ENCODE measurements around the gene SPARC. TPM values are rescaled to one million over a fixed set of nuclear protein-coding genes. Genes with fewer than 3 reads are reported as not detected.

Gene SPARC
- total RNA-seq, 1 experiment from 2014 or later = not detected

DNA sequence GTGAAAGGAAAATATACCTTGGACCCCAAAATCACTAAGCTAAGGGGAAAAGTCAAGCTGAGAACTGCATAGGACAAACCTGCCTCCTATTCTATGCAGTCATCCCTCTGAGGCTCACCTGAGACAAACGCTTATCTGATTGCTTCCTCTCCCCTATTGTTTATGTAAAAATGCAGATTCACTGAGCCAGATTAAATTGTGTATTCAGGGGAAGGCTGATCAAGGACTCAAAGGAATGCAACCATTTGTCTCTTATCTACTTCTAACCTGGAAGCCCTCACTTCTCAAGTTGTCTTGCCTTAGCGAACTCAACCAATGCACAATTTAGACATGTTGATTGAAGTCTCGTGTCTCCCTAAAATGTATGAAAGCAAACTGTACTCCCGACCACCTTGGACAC lies 13.3 kb downstream of the SPARC start:
- Histone ChIP-seq H3K9ac (ENCODE audit: low read length) (no peak overlapping the region), H3K4me3 (ENCODE audit: low read length) (no peak overlapping the region), H3K27ac (ENCODE audit: low read length) (no peak overlapping the region), H3K4me2 (ENCODE audit: low read depth, low read length, poor library complexity, severe bottlenecking) (no peak overlapping the region), H4K20me1 (ENCODE audit: insufficient read depth, low read depth, low read length) (no peaks in the 10 kb centered on the region), H3K9me2 (replicated peaks; ENCODE audit: insufficient read depth, low read length) (no peaks in the 10 kb centered on the region), H3K27me3 (ENCODE audit: low read length) (no peaks in the 10 kb centered on the region; the same call in 1 of the 2 replicates), H3K4me1 (ENCODE audit: low read length) (no peaks in the 10 kb centered on the region), H3K36me3 (ENCODE audit: insufficient read depth, low read length) (no peaks in the 10 kb centered on the region), H3K9me3 (ENCODE audit: low read length) (no peaks in the 10 kb centered on the region), H2AFZ (ENCODE audit: low read length) (no peak overlapping the region), H3K79me2 (ENCODE audit: low read length) (no peaks in the 10 kb centered on the region)
- DNase-seq = no peak

- no peak for DNase-seq
- Histone ChIP-seq H3K4me1 (ENCODE audit: low read length) (no peaks in the 10 kb centered on the region), H3K9me3 (ENCODE audit: low read length) (no peaks in the 10 kb centered on the region), H3K79me2 (ENCODE audit: low read length) (no peaks in the 10 kb centered on the region), H3K27me3 (ENCODE audit: low read length) (no peaks in the 10 kb centered on the region; the same call in 1 of the 2 replicates), H3K9ac (ENCODE audit: low read length) (no peak overlapping the region), H3K4me3 (ENCODE audit: low read length) (no peak overlapping the region), H3K4me2 (ENCODE audit: low read depth, low read length, poor library complexity, severe bottlenecking) (no peak overlapping the region), H3K9me2 (replicated peaks; ENCODE audit: insufficient read depth, low read length) (no peaks in the 10 kb centered on the region), H4K20me1 (ENCODE audit: insufficient read depth, low read depth, low read length) (no peaks in the 10 kb centered on the region), H2AFZ (ENCODE audit: low read length) (no peak overlapping the region), H3K27ac (ENCODE audit: low read length) (no peak overlapping the region), H3K36me3 (ENCODE audit: insufficient read depth, low read length) (no peaks in the 10 kb centered on the region)
These were observed 14.2 kb downstream of the SPARC start for GRCh38 chr5:151672516-151672915.

DNA sequence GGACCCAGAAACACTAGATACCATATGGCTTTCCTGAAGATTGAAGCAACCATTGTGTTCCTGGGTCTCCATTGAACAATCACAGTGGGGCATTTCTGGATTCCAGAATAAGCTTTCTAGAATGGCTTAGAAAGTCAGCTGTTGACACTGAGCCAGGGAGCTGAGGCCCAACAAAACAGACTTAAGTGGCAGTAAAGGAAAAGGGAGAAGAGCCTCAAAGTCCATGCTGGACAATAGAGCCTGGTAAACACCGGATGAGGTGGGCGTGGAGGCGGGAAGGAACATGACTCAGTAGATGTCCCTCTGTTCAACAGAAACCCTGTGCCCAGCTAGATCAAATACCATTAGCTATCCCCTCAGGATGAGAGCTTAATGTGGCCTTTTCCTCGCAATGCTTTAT lies 14.8 kb downstream of the SPARC start:
- Histone ChIP-seq H3K4me2 (ENCODE audit: low read depth, low read length, poor library complexity, severe bottlenecking) (no peak overlapping the region), H4K20me1 (ENCODE audit: insufficient read depth, low read depth, low read length) (no peaks in the 10 kb centered on the region), H3K9me2 (replicated peaks; ENCODE audit: insufficient read depth, low read length) (no peaks in the 10 kb centered on the region), H2AFZ (ENCODE audit: low read length) (no peak overlapping the region), H3K9me3 (ENCODE audit: low read length) (no peaks in the 10 kb centered on the region), H3K27ac (ENCODE audit: low read length) (no peak overlapping the region), H3K36me3 (ENCODE audit: insufficient read depth, low read length) (no peaks in the 10 kb centered on the region), H3K4me1 (ENCODE audit: low read length) (no peaks in the 10 kb centered on the region), H3K27me3 (ENCODE audit: low read length) (no peaks in the 10 kb centered on the region; the same call in 1 of the 2 replicates), H3K79me2 (ENCODE audit: low read length) (no peaks in the 10 kb centered on the region), H3K4me3 (ENCODE audit: low read length) (no peak overlapping the region), H3K9ac (ENCODE audit: low read length) (no peak overlapping the region)
- DNase-seq = no peak

- no peaks in the 10 kb centered on the region for H3K9me3 ChIP-seq (ENCODE audit: low read length)
- DNase-seq = no peak
- no peaks in the 10 kb centered on the region for H3K4me1 ChIP-seq (ENCODE audit: low read length)
- H3K9me2 ChIP-seq (replicated peaks; ENCODE audit: insufficient read depth, low read length) = no peaks in the 10 kb centered on the region
- H3K27me3 ChIP-seq (ENCODE audit: low read length) = no peaks in the 10 kb centered on the region; the same call in 1 of the 2 replicates
- no peaks in the 10 kb centered on the region for H3K36me3 ChIP-seq (ENCODE audit: insufficient read depth, low read length)
- H3K4me2 ChIP-seq (ENCODE audit: low read depth, low read length, poor library complexity, severe bottlenecking) = no peak overlapping the region
- H3K4me3 ChIP-seq (ENCODE audit: low read length) = no peak overlapping the region
- H3K79me2 ChIP-seq (ENCODE audit: low read length) = no peaks in the 10 kb centered on the region
- H4K20me1 ChIP-seq (ENCODE audit: insufficient read depth, low read depth, low read length) = no peaks in the 10 kb centered on the region
- H3K9ac ChIP-seq (ENCODE audit: low read length) = no peak overlapping the region
- no peak overlapping the region for H3K27ac ChIP-seq (ENCODE audit: low read length)
- no peak overlapping the region for H2AFZ ChIP-seq (ENCODE audit: low read length)
These were observed 15.6 kb downstream of the SPARC start for GRCh38 chr5:151670953-151671636.

GRCh38 chr5:151670083-151670686 lies 16.5 kb downstream of the SPARC start:
- no peaks in the 10 kb centered on the region for H3K9me2 ChIP-seq (replicated peaks; ENCODE audit: insufficient read depth, low read length)
- no peak overlapping the region for H3K27ac ChIP-seq (ENCODE audit: low read length)
- H3K9ac ChIP-seq (ENCODE audit: low read length) = no peak overlapping the region
- H3K9me3 ChIP-seq (ENCODE audit: low read length) = no peaks in the 10 kb centered on the region
- H3K4me3 ChIP-seq (ENCODE audit: low read length) = no peak overlapping the region
- no peaks in the 10 kb centered on the region for H4K20me1 ChIP-seq (ENCODE audit: insufficient read depth, low read depth, low read length)
- H3K4me1 ChIP-seq (ENCODE audit: low read length) = peaks cover 5% of the 10 kb centered on the region; the same call in 1 of the 2 replicates
- H3K4me2 ChIP-seq (ENCODE audit: low read depth, low read length, poor library complexity, severe bottlenecking) = no peak overlapping the region
- H3K36me3 ChIP-seq (ENCODE audit: insufficient read depth, low read length) = no peaks in the 10 kb centered on the region
- H3K27me3 ChIP-seq (ENCODE audit: low read length) = no peaks in the 10 kb centered on the region; the same call in 1 of the 2 replicates
- no peak overlapping the region for H2AFZ ChIP-seq (ENCODE audit: low read length)
- no peaks in the 10 kb centered on the region for H3K79me2 ChIP-seq (ENCODE audit: low read length)
- no peak for DNase-seq

DNA sequence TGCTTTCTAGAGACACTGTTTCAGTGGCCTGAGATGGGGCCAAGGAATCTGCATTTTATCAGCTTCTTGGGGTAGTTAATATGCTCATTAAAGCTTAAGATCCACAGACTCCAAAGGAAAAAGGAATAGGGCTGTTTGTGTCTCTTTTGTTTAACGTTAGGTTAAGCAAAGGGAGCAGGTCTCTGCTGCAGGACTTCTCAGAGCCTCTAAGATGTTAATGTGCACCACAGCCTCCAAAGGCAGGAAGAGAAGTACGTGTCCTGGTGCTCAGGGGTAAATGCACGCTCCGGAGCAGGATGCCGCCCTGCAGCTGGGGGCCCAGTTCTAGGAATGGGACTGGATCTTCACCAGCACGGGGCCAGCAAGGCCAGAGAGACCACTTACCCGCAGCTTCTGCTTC lies 19.6 kb downstream of the SPARC start:
- Histone ChIP-seq H3K9ac (ENCODE audit: low read length) (no peak overlapping the region), H3K27ac (ENCODE audit: low read length) (no peak overlapping the region), H3K4me2 (ENCODE audit: low read depth, low read length, poor library complexity, severe bottlenecking) (no peak overlapping the region), H4K20me1 (ENCODE audit: insufficient read depth, low read depth, low read length) (no peaks in the 10 kb centered on the region), H3K4me1 (ENCODE audit: low read length) (peaks cover 36% of the 10 kb centered on the region), H3K36me3 (ENCODE audit: insufficient read depth, low read length) (no peaks in the 10 kb centered on the region), H3K9me3 (ENCODE audit: low read length) (no peaks in the 10 kb centered on the region), H3K9me2 (replicated peaks; ENCODE audit: insufficient read depth, low read length) (no peaks in the 10 kb centered on the region), H3K4me3 (ENCODE audit: low read length) (no peak overlapping the region), H3K27me3 (ENCODE audit: low read length) (no peaks in the 10 kb centered on the region; the same call in 1 of the 2 replicates), H3K79me2 (ENCODE audit: low read length) (no peaks in the 10 kb centered on the region), H2AFZ (ENCODE audit: low read length) (no peak overlapping the region)
- no peak for DNase-seq

DNA sequence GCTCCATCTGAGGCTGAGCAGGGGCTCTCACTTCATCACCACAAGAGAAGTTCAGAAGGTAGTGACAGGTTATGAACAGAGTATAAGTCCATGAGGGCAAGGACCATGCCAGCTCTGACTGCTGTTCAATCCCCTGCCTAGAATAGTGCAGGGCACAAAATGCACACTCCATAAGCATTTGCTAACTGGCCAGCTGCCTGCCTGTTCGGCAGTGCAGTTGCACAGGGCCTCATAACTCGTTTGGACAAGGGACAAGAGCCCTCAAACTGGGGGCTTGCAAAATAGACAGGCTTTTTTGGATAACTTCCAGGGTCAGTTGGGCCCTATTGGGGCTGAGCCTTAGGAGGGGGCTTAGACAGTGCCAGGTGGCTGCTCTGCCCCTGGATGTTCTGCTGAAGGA lies 21.1 kb downstream of the SPARC start:
- no peak overlapping the region for H3K9ac ChIP-seq (ENCODE audit: low read length)
- H3K79me2 ChIP-seq (ENCODE audit: low read length) = no peaks in the 10 kb centered on the region
- no peak overlapping the region for H2AFZ ChIP-seq (ENCODE audit: low read length)
- no peak overlapping the region for H3K4me3 ChIP-seq (ENCODE audit: low read length)
- H3K9me2 ChIP-seq (replicated peaks; ENCODE audit: insufficient read depth, low read length) = no peaks in the 10 kb centered on the region
- H3K9me3 ChIP-seq (ENCODE audit: low read length) = no peaks in the 10 kb centered on the region
- peaks cover 48% of the 10 kb centered on the region for H3K4me1 ChIP-seq (ENCODE audit: low read length)
- no peaks in the 10 kb centered on the region for H3K27me3 ChIP-seq (ENCODE audit: low read length)
- H3K27ac ChIP-seq (ENCODE audit: low read length) = no peak overlapping the region
- no peak for DNase-seq
- H3K4me2 ChIP-seq (ENCODE audit: low read depth, low read length, poor library complexity, severe bottlenecking) = no peak overlapping the region
- H4K20me1 ChIP-seq (ENCODE audit: insufficient read depth, low read depth, low read length) = no peaks in the 10 kb centered on the region
- H3K36me3 ChIP-seq (ENCODE audit: insufficient read depth, low read length) = no peaks in the 10 kb centered on the region

GRCh38 chr5:151664694-151665585 lies 21.8 kb downstream of the SPARC start:
- Histone ChIP-seq H3K4me1 (ENCODE audit: low read length) (peaks cover 48% of the 10 kb centered on the region), H4K20me1 (ENCODE audit: insufficient read depth, low read depth, low read length) (no peaks in the 10 kb centered on the region), H3K4me2 (ENCODE audit: low read depth, low read length, poor library complexity, severe bottlenecking) (no peak overlapping the region), H3K27ac (ENCODE audit: low read length) (no peak overlapping the region), H3K27me3 (ENCODE audit: low read length) (no peaks in the 10 kb centered on the region), H3K9me3 (ENCODE audit: low read length) (no peaks in the 10 kb centered on the region), H2AFZ (ENCODE audit: low read length) (no peak overlapping the region), H3K9ac (ENCODE audit: low read length) (no peak overlapping the region), H3K79me2 (ENCODE audit: low read length) (no peaks in the 10 kb centered on the region), H3K9me2 (replicated peaks; ENCODE audit: insufficient read depth, low read length) (no peaks in the 10 kb centered on the region), H3K36me3 (ENCODE audit: insufficient read depth, low read length) (no peaks in the 10 kb centered on the region), H3K4me3 (ENCODE audit: low read length) (no peak overlapping the region)
- no peak for DNase-seq
